ENCODE measurements around the gene BCR.

BCR gene

DNA sequence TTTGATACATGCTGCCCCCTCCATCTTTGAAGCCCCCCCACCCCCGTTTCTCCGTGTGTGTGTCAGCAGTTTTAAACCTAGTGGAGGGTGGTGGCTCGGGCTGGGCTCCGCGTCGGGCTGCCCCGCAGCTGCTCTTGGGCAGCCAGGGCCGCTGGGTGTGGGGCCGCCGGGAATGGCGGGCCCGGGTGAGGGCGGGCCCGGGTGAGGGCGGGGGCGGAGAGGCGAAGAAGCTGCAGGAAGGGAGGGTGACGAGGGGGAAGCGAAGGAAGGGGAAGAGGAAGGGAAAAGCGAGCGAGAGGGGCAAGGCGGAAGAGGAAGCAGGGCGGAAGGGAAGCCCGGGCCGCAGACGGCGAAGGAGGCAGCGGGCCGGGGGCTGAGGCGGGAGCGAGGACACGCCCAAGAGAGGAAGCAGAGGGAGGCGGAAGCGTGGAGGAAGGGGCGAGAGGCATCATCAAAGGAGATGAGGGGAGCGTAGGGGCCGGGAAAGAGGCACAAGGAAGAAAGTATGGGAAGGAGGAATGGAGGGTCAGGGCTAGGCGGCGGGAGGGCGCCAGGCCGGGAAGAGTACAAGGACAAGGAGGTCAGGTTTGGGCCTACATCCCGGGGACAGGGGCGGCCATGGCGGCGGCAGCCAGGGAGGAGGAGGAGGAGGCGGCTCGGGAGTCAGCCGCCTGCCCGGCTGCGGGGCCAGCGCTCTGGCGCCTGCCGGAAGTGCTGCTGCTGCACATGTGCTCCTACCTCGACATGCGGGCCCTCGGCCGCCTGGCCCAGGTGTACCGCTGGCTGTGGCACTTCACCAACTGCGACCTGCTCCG is 82.4 kb downstream of the BCR start:
- DNase-seq (ENCODE audit: low read depth), result no peak

DNA sequence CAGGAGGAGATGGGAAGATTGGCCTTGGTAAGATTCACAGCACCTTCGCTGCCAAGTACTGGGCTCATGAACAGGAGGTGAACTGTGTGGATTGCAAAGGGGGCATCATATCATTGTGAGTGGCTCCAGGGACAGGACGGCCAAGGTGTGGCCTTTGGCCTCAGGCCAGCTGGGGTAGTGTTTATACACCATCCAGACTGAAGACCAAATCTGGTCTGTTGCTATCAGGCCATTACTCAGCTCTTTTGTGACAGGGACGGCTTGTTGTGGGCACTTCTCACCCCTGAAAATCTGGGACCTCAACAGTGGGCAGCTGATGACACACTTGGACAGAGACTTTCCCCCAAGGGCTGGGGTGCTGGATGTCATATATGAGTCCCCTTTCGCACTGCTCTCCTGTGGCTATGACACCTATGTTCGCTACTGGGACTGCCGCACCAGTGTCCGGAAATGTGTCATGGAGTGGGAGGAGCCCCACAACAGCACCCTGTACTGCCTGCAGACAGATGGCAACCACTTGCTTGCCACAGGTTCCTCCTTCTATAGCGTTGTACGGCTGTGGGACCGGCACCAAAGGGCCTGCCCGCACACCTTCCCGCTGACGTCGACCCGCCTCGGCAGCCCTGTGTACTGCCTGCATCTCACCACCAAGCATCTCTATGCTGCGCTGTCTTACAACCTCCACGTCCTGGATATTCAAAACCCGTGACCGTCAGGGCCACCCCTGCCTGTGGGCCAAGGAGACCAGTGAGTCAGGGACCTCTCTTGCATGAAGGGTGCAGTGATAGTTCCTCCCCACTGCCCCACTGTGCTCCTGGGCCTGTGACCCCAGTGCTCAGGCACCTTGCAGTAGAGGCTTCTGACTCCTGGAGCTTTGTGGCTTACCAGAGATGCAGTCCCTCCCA is 83.6 kb downstream of the BCR start:
- no peak for DNase-seq (ENCODE audit: low read depth)

DNA sequence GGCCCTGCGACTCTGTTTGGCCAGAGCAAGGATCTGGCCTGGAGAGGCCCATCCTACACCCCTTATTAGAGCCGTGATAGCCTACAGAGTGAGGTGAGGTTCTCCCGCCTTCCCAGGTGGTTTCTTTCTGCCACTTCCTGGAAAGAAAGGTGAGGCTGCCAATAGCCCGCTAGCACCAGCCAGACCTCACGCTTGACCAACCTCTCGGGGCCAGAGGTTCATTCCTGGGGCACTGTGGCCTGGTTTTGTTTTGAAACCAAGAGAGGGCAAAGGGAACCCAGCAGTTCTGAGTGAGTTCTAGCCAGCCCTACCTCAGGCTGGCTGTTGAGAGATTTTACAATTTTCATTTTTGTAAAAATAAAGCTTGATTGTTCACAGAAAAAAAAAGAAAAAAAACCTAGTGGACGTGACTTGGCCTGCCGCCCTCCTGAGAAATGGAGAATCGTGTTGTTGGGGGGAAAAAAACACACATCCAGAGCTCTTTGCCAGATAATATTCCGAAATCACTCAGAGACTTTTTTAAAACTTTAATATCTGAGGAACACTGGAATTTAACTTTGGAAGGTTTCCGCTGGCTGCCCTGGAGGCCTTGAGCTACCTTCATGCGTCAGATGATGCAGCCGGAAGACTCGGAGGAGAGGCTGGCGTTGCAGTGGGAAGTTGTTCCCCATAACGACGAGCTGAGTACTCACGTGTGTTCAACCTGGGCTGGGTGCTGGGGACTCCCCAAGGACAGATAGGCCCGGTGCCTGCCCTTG is 84.5 kb downstream of the BCR start:
- DNase-seq (ENCODE audit: low read depth), result no peak

DNA sequence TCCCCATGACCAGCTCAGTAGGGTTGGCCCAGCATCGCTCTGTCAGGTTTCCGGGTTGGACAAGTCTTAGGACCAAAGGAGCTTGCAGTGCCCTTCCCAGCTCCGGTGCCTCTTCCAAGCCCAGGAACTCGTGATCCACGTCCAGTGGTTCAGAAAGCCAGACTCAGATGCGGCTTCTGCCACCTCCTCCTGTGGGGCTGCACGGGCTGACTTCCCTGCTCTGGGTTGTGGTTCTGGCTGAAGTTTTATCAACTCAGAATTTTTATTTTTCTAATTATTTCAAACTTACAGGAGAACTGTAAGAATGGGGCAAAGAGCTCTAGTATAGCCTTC is 85.0 kb downstream of the BCR start:
- no peak for DNase-seq (ENCODE audit: low read depth)

DNA sequence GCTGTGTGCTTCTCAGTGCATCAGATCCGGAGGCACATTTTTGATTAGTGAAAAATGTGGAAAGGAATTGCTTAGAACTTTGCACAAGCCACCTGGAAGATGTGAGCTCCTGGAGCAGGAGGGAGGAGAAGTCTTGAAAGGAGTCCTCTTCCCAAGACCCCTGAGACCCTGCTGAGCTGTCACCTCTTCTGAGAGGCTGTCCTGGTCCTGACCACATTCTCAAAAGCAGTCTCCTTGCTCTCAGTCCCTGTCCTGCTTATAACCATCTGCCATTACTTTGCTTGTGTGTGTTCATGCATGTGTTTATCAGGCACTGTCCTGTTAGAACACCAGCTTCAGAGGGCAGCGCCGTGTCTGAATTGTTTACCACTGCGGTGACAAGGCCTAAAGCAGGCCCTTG is 86.5 kb downstream of the BCR start:
- DNase-seq (ENCODE audit: low read depth), result no peak

DNA sequence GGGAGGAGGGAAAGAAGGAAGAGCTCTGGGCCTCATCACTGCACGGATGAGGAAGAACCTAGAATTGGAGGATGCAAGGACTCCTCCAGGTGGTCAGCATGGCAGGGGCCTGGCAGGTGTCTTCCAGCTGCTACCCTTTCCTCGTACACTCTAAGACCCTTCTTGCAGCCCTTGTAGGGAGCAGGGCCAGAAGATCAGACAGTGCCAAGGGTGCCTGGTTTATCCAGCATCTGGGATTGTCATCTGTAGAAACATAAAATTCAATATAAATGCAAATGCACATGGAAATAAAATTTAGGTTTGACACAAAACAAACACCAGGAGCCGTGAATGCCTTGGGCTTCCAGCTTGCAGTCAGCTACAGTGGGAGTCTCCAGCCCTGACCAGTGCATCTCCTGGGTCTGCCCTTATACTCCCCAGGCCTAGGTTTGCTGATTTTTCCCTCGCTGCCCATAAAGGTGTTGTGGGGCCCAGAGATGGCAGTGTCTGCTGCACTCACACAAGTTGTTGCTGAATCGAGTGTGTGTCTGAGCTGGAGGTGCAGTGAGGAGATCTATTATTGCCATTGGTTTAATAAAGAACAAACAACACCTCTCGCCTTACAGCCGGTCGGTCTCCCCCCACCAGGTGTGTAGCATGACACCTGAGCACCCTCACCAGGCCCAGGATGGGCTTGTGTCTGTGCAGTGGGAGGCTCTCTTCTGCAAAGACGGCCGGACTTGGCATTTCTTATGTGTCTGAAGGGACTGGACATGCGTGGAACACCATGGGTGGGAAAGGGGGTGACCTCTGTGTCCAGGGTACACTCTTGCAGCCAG is 87.1 kb downstream of the BCR start:
- DNase-seq (ENCODE audit: low read depth), result no peak

DNA sequence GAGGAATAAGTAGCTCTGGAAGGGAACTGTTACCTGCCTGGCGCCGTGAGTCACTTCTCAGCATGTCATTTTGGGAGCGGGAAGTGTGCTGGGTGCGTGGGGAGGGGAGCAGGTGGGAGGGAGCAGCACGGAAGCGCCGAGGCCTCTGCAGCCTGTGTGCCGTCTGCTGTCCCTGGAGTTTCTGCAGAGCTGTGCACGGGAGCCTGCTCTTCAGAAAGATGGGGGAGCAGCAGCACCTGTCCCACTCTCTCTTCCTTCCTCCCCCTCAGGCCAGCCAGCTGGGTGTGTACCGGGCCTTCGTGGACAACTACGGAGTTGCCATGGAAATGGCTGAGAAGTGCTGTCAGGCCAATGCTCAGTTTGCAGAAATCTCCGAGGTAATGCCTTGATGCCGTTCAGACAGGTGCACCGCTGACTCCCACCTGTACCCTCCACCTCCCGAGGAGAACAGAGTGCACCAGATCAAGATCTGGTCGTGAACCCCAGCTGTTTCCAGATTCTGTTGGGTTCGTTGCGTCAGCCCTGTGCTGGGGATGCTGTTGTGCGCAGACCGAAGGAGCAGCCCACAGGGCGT is 87.9 kb downstream of the BCR start:
- DNase-seq (ENCODE audit: low read depth), result no peak

DNA sequence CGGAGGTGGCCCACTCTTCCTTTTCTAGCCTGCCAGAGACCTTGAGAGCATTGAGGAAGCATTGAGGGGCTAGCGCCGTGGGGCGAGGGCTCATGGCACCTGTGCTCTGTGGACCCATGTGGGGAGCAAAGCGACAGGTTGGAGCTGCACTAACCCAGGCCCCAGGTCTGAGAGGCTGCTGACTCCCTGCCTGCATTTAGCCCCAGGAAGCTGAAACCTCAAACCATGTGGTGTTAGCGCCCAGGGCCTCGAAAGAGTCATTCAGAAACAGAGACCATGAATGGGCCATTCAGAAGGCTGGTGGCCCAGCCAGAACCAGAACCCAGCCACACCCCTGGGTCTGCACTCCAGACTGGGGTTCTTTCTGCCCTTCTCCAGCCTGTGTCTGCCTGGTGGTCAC is 88.6 kb downstream of the BCR start:
- DNase-seq (ENCODE audit: low read depth), result no peak

DNA sequence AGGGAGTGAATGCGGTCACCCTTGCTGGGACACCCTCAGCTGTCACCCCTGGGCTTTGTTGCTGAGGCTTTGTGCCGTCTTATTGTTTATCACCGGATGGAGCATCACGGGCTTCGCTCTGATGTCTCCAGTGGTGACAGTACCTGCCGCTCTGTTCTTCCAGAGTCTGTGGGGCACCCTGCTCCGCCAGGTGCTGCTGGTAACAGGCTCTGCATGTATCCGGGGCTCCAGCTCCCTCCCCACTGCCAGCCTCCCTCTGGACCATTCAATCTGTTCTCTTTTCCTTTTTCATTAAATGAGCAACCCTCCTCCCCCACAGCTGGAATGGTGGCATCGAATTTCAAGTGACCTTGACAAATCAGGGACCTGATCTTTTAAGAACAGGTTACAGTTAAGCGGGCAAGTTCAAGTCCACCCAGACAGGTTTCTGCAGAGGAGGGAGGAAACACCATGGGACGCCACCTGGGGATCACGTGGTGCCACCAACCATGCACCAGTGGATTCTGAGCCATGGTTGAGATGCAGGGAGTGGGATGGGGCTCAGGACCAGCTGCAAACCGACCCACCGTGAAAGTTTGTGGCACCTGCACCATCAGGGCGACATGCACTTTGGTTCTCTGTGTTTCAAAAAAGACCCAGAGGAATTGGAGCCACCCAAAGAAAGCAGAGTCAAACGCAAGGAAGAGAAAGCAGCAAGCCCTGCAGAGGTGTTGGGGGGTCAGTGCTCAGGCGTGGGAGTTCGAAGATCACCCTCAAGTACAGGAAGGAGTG is 89.3 kb downstream of the BCR start:
- no peak for DNase-seq (ENCODE audit: low read depth)

DNA sequence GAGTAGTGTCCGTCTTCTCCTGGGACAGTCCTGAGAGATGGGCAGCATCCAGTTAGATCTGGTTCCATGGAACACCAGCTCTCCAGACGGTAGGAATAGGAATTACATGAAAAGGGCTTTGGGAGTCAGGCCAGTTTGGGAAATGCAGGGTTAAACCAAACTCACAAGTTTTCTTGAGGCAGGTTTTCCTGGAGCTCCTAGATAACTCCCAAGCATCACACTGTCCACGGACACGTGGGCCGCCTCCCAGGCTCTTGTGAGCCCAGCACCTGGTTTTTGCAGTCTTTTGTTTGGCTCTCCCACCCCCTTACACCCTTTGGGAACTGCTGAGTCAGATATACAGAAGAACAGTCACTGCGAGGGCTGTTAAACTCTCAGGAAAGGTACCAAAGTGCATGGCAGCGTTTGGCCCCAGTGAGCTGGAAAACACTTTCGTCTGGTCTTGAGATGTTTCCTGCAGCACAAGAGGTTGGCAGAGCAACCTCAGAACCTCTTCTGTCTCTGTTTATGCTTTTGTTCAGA is 90.0 kb downstream of the BCR start:
- DNase-seq (ENCODE audit: low read depth), result no peak

DNA sequence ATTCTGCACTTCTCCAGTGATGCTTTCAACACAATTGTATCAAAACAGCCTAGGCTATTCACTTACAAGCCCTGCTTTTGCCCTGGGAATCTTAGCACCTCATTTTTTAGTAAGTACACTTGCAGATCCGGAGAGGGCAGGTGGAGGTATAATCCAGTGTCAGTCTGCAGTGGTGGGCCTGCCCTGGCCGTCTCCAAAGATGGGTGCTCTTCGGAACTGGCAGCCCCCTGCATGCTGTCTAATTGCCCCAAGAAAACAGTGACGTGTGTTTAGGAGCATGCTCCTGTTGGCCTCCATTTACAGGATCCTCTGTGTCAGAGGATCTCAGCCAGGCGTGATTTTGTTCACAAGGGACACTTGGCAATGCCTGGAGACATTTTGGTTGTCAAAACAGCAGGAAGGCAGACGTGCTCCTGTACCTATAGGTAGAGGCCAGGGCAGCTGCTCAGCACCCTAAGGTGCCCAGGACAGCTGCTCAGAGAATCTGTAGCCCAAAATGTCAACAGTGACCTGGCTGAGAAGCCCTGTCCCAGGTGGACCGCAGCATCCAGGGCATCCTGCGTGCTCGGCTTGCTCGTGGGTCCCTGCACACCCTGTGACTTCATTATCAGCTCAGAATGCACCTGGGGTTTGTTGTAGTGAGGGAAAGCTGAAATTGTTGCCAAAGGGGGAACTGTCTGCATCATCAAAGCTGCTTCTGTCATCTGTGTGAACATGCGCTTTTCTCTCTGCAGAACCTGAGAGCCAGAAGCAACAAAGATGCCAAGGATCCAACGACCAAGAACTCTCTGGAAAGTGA is 90.7 kb downstream of the BCR start:
- DNase-seq (ENCODE audit: low read depth), result no peak

DNA sequence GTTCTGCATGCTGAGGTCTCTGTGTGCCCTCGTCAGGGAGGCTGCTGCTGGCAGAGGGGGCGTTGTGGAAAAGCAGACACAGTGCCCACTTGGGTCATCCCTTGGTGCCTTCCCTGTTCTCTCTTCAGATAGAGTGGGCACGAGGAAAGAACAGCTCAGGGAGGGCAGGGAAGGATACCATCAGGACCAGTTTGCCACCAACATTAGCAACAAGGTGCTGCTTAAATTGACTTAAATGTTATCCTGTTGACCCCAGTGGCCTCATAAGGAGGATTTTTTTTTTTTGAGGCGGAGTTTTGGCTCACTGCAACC is 91.2 kb downstream of the BCR start:
- DNase-seq (ENCODE audit: low read depth), result no peak

DNA sequence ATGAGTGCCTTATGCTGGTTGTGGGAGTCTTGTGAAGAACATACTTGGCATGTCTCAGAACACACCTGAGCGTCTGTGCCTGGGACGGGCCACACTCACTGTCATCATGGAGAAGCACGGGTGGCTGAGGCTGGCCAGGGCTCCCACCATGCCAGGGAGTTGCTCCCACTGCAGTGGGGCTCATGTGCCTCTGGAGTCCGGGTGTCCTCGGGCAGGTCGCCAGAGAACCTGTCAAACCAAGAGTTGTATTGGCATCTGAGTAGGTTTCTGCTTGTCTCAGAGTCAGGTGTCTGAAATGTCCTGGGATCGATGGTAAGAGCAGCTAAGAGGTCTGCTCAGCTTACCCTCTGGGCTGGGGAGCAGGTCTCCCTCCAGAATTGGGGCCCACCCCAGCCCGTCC is 92.1 kb downstream of the BCR start:
- DNase-seq (ENCODE audit: low read depth), result no peak

DNA sequence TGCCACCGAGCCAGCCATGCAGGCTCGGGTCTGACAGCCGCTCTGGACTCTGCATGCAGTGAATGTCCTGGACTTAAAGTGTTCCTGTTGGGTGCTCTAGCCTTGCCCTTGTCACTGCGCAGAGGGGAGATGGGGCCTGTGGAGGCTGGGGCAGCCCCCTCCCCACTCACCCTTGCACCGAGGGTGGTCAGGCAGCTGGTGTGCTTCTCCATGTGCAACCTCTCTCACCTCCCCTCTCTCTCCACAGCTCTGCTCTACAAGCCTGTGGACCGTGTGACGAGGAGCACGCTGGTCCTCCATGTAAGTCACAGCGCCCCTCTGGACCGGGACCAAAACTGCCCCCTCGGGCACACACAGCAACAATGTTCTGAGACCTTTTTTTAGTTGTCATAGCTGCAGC is 92.5 kb downstream of the BCR start:
- DNase-seq (ENCODE audit: low read depth), result no peak

DNA sequence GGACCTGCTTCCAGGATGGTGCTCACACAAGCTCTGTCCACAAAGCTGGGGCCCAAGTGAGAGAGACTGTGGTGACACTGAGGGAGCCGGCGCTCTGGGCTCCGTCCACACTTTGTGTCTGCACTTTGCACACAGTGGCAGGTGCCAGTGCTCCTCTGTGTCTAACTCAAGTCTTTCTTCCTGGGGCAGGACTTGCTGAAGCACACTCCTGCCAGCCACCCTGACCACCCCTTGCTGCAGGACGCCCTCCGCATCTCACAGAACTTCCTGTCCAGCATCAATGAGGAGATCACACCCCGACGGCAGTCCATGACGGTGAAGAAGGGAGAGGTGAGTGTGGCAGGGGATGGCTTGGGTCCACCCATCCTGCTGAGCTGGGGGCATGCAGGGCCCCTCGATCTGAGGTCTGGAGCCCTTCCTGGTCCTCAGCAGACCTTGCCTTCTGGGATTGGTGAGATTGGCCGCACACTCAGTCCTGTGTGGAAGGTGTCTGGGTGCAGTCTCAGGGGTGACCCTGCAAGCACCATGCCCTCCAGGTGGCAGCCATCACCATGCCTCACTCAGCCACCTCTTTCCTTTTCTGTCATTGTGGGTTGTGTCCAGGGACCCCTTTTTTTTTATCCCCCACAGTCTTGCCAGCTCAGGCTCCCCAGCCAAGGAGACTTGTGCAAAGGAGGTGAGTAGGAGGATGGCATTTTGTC is 93.3 kb downstream of the BCR start:
- DNase-seq (ENCODE audit: low read depth), result no peak

DNA sequence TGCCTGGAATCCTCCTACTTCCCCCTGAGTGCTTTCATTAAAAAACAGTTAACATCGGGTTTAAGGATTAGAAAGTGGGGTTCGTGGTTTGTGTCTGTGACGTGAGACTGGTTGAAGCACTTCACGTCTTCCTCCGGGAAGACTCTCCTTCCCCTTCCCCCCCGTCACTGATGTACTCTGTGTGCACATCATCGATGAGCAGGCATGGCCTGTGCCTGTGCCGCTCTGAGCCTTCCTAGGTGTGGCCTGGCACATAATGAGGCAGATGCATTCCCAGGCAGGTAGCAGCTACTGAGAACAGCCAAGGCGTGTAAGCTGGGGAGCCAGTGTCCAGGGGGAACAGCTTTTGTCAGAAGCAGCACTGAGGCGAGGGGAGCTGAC is 93.8 kb downstream of the BCR start:
- DNase-seq (ENCODE audit: low read depth), result no peak

DNA sequence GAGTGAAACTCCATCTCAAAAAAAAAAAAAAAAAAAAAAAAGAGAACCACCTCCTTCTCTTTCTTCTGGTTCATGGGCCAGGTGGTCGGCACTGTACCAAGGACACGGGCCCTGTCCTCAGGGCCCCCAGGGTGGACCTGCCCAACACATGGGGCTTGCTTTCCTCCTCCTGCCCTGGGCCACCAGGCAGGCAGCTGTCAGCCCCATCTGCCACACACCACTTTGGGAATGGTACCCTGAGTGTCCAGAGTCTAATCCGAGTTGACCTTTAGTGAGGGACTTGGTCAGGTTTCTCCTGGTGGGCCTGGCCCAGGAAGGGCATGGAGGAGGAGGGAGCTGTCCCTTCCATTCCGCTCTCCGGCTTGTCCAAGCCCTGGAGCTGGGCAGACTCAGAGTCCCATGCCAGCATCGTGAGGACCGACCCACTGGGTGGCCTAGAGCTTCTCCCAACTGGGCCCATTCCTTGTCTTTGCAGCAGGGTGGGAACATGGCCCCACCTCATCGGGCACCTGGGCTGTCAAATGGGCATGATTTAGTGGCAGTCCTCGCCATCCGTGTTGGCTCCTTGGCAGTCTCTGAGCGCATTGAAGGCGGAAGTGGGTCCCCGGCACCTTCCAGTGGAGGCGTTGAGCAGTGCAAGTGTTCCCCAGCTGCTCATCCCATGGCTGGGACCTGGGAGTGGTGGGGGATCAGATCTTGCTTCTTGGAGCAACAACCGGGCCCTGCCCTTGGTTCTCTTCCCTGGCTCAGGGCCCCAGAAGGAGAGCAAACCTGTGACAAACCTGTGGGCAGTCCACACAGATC is 94.8 kb downstream of the BCR start:
- DNase-seq (ENCODE audit: low read depth), result no peak

DNA sequence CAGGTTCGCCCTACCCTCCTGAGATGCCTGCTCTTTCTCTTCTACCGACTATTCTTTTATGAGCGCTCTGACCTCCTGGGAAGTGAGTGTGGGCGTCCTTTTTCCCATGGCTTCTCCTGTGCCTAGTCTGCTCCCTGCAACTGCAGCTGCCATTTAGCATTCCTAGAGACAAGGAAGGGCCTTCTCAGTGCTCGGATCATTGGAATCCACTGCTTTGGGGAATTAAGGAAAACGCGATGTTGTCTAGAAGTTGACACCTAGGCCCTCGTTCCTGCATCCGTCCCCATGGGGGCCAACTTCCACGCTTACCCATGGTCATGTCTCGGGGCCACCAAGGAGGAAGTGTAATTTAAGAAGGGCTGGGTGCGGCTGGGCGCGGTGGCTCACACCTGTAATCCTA is 95.4 kb downstream of the BCR start:
- no peak for DNase-seq (ENCODE audit: low read depth)
